ENCODE data around the gene SH3TC1.

The SH3TC1 gene

GRCh38 chr4:8180310-8181093, 18.6 kb upstream of the SH3TC1 start:
- H3K4ac ChIP-seq (ENCODE audit: low read depth, low read length): no peak overlapping the region
- no peak overlapping the region for H2BK15ac ChIP-seq (replicated peaks; ENCODE audit: low read depth)
- no peaks in the 10 kb centered on the region for H3K4me1 ChIP-seq (ENCODE audit: control insufficient read depth, low read depth, low read length)
- no peaks in the 10 kb centered on the region for H3K27me3 ChIP-seq (ENCODE audit: insufficient read depth, low read length, poor library complexity)
- no peak overlapping the region for H3K9ac ChIP-seq (ENCODE audit: low read length)
- H3K56ac ChIP-seq (ENCODE audit: low read length): no peak overlapping the region
- H4K5ac ChIP-seq (ENCODE audit: low read length): no peak overlapping the region
- no peaks in the 10 kb centered on the region for H3K36me3 ChIP-seq (ENCODE audit: control insufficient read depth, insufficient read depth, low read length)
- no peak overlapping the region for H3K23ac ChIP-seq (ENCODE audit: low read length)
- DNase-seq: no peak
- H2BK5ac ChIP-seq (ENCODE audit: low read length): no peak overlapping the region
- H3K27ac ChIP-seq (ENCODE audit: low read depth, low read length): no peak overlapping the region
- H3K79me1 ChIP-seq (ENCODE audit: low read length): no peaks in the 10 kb centered on the region
- H3K18ac ChIP-seq (ENCODE audit: low read length): no peak overlapping the region
- H3K4me3 ChIP-seq (ENCODE audit: low read length): no peak overlapping the region
- H2AK5ac ChIP-seq (ENCODE audit: low read length): no peak overlapping the region
- no CpG with 5 or more reads among the region's 8 CpGs for whole genome bisulfite sequencing (ENCODE audit: extremely low coverage, insufficient coverage, low lambda C conversion rate)
- no peaks in the 10 kb centered on the region for H3K79me2 ChIP-seq (ENCODE audit: control insufficient read depth, insufficient read depth, low read length)
- H3K4me2 ChIP-seq (ENCODE audit: low read length): no peak overlapping the region
- no peak overlapping the region for H2BK120ac ChIP-seq (ENCODE audit: low read depth, low read length)
- H4K8ac ChIP-seq (ENCODE audit: low read depth, low read length): no peak overlapping the region

GRCh38 chr4:8181119-8181518, 18.0 kb upstream of the SH3TC1 start:
- no peak overlapping the region for H3K4me2 ChIP-seq (ENCODE audit: low read length)
- no peaks in the 10 kb centered on the region for H3K27me3 ChIP-seq (ENCODE audit: insufficient read depth, low read length, poor library complexity)
- no peaks in the 10 kb centered on the region for H3K79me2 ChIP-seq (ENCODE audit: control insufficient read depth, insufficient read depth, low read length)
- no peak overlapping the region for H3K27ac ChIP-seq (ENCODE audit: low read depth, low read length)
- no peak overlapping the region for H2AK5ac ChIP-seq (ENCODE audit: low read length)
- H3K23ac ChIP-seq (ENCODE audit: low read length): no peak overlapping the region
- no peak overlapping the region for H2BK120ac ChIP-seq (ENCODE audit: low read depth, low read length)
- H3K18ac ChIP-seq (ENCODE audit: low read length): no peak overlapping the region
- H3K9ac ChIP-seq (ENCODE audit: low read length): no peak overlapping the region
- H3K4me1 ChIP-seq (ENCODE audit: control insufficient read depth, low read depth, low read length): no peaks in the 10 kb centered on the region
- no peak overlapping the region for H2BK15ac ChIP-seq (replicated peaks; ENCODE audit: low read depth)
- no peak overlapping the region for H3K56ac ChIP-seq (ENCODE audit: low read length)
- H4K5ac ChIP-seq (ENCODE audit: low read length): no peak overlapping the region
- no peak overlapping the region for H2BK5ac ChIP-seq (ENCODE audit: low read length)
- no peak overlapping the region for H3K4ac ChIP-seq (ENCODE audit: low read depth, low read length)
- DNase-seq: no peak
- no peaks in the 10 kb centered on the region for H3K79me1 ChIP-seq (ENCODE audit: low read length)
- no peaks in the 10 kb centered on the region for H3K36me3 ChIP-seq (ENCODE audit: control insufficient read depth, insufficient read depth, low read length)
- no CpG with 5 or more reads among the region's 6 CpGs for WGBS (ENCODE audit: extremely low coverage, insufficient coverage, low lambda C conversion rate)
- no peak overlapping the region for H4K8ac ChIP-seq (ENCODE audit: low read depth, low read length)
- H3K4me3 ChIP-seq (ENCODE audit: low read length): no peak overlapping the region

GRCh38 chr4:8181844-8182243, 17.2 kb upstream of the SH3TC1 start:
- H4K8ac ChIP-seq (ENCODE audit: low read depth, low read length): no peak overlapping the region
- no peaks in the 10 kb centered on the region for H3K79me2 ChIP-seq (ENCODE audit: control insufficient read depth, insufficient read depth, low read length)
- H2BK15ac ChIP-seq (replicated peaks; ENCODE audit: low read depth): no peak overlapping the region
- peak; percentile 39 for DNase-seq
- H3K4me1 ChIP-seq (ENCODE audit: control insufficient read depth, low read depth, low read length): no peaks in the 10 kb centered on the region
- H3K23ac ChIP-seq (ENCODE audit: low read length): no peak overlapping the region
- H3K27me3 ChIP-seq (ENCODE audit: insufficient read depth, low read length, poor library complexity): no peaks in the 10 kb centered on the region
- no peak overlapping the region for H3K56ac ChIP-seq (ENCODE audit: low read length)
- no peak overlapping the region for H3K27ac ChIP-seq (ENCODE audit: low read depth, low read length)
- no peak overlapping the region for H3K4me3 ChIP-seq (ENCODE audit: low read length)
- no CpG with 5 or more reads among the region's 7 CpGs for WGBS (ENCODE audit: extremely low coverage, insufficient coverage, low lambda C conversion rate)
- H3K79me1 ChIP-seq (ENCODE audit: low read length): no peaks in the 10 kb centered on the region
- no peak overlapping the region for H3K9ac ChIP-seq (ENCODE audit: low read length)
- H2BK5ac ChIP-seq (ENCODE audit: low read length): no peak overlapping the region
- H2AK5ac ChIP-seq (ENCODE audit: low read length): no peak overlapping the region
- no peak overlapping the region for H3K18ac ChIP-seq (ENCODE audit: low read length)
- no peak overlapping the region for H2BK120ac ChIP-seq (ENCODE audit: low read depth, low read length)
- H3K4me2 ChIP-seq (ENCODE audit: low read length): no peak overlapping the region
- no peak overlapping the region for H3K4ac ChIP-seq (ENCODE audit: low read depth, low read length)
- no peak overlapping the region for H4K5ac ChIP-seq (ENCODE audit: low read length)
- no peaks in the 10 kb centered on the region for H3K36me3 ChIP-seq (ENCODE audit: control insufficient read depth, insufficient read depth, low read length)

GRCh38 chr4:8182294-8182693, 16.8 kb upstream of the SH3TC1 start:
- Histone ChIP-seq H3K27ac (ENCODE audit: low read depth, low read length) (no peak overlapping the region), H3K4me3 (ENCODE audit: low read length) (no peak overlapping the region), H3K23ac (ENCODE audit: low read length) (no peak overlapping the region), H4K8ac (ENCODE audit: low read depth, low read length) (no peak overlapping the region), H4K5ac (ENCODE audit: low read length) (no peak overlapping the region), H3K79me1 (ENCODE audit: low read length) (no peaks in the 10 kb centered on the region), H3K4me2 (ENCODE audit: low read length) (no peak overlapping the region), H2BK120ac (ENCODE audit: low read depth, low read length) (no peak overlapping the region), H3K56ac (ENCODE audit: low read length) (no peak overlapping the region), H2AK5ac (ENCODE audit: low read length) (no peak overlapping the region), H2BK15ac (replicated peaks; ENCODE audit: low read depth) (no peak overlapping the region), H3K27me3 (ENCODE audit: insufficient read depth, low read length, poor library complexity) (no peaks in the 10 kb centered on the region), H3K79me2 (ENCODE audit: control insufficient read depth, insufficient read depth, low read length) (no peaks in the 10 kb centered on the region), H3K9ac (ENCODE audit: low read length) (no peak overlapping the region), H3K4ac (ENCODE audit: low read depth, low read length) (no peak overlapping the region), H3K4me1 (ENCODE audit: control insufficient read depth, low read depth, low read length) (no peaks in the 10 kb centered on the region), H3K36me3 (ENCODE audit: control insufficient read depth, insufficient read depth, low read length) (no peaks in the 10 kb centered on the region), H3K18ac (ENCODE audit: low read length) (no peak overlapping the region), H2BK5ac (ENCODE audit: low read length) (no peak overlapping the region)
- no CpG with 5 or more reads among the region's 11 CpGs for WGBS (ENCODE audit: extremely low coverage, insufficient coverage, low lambda C conversion rate)
- no peak for DNase-seq

- no peak overlapping the region for H3K4ac ChIP-seq (ENCODE audit: low read depth, low read length)
- H3K23ac ChIP-seq (ENCODE audit: low read length): no peak overlapping the region
- DNase-seq: no peak
- H3K27me3 ChIP-seq (ENCODE audit: insufficient read depth, low read length, poor library complexity): no peaks in the 10 kb centered on the region
- no peak overlapping the region for H3K18ac ChIP-seq (ENCODE audit: low read length)
- H3K79me1 ChIP-seq (ENCODE audit: low read length): no peaks in the 10 kb centered on the region
- H3K4me2 ChIP-seq (ENCODE audit: low read length): no peak overlapping the region
- no CpG with 5 or more reads among the region's 25 CpGs for WGBS (ENCODE audit: extremely low coverage, insufficient coverage, low lambda C conversion rate)
- H3K27ac ChIP-seq (ENCODE audit: low read depth, low read length): no peak overlapping the region
- H2AK5ac ChIP-seq (ENCODE audit: low read length): no peak overlapping the region
- no peaks in the 10 kb centered on the region for H3K4me1 ChIP-seq (ENCODE audit: control insufficient read depth, low read depth, low read length)
- H4K5ac ChIP-seq (ENCODE audit: low read length): no peak overlapping the region
- no peaks in the 10 kb centered on the region for H3K36me3 ChIP-seq (ENCODE audit: control insufficient read depth, insufficient read depth, low read length)
- no peak overlapping the region for H2BK15ac ChIP-seq (replicated peaks; ENCODE audit: low read depth)
- no peak overlapping the region for H4K8ac ChIP-seq (ENCODE audit: low read depth, low read length)
- no peak overlapping the region for H2BK120ac ChIP-seq (ENCODE audit: low read depth, low read length)
- H3K79me2 ChIP-seq (ENCODE audit: control insufficient read depth, insufficient read depth, low read length): no peaks in the 10 kb centered on the region
- no peak overlapping the region for H2BK5ac ChIP-seq (ENCODE audit: low read length)
- H3K9ac ChIP-seq (ENCODE audit: low read length): no peak overlapping the region
- H3K4me3 ChIP-seq (ENCODE audit: low read length): no peak overlapping the region
- H3K56ac ChIP-seq (ENCODE audit: low read length): no peak overlapping the region
Measured at GRCh38 chr4:8182858-8183725, 16.0 kb upstream of the SH3TC1 start.
